GM18909 (cell line): ENCODE results near the gene SMPDL3A.
"Not testable (repeated sequence)": the region's sequence is repeated elsewhere in the genome, so short reads cannot be mapped to it uniquely, and the experiment has no call there.

Experiments used
- ATAC-seq: cut with Tn5 transposase; IDR thresholded peaks from one replicate; pipeline ENCODE4 v1.9.1; 2021; ENCODE audit warnings: mild to moderate bottlenecking; ENCODE audit not compliant: unreplicated experiment, poor library complexity

Gene SMPDL3A, protein sequence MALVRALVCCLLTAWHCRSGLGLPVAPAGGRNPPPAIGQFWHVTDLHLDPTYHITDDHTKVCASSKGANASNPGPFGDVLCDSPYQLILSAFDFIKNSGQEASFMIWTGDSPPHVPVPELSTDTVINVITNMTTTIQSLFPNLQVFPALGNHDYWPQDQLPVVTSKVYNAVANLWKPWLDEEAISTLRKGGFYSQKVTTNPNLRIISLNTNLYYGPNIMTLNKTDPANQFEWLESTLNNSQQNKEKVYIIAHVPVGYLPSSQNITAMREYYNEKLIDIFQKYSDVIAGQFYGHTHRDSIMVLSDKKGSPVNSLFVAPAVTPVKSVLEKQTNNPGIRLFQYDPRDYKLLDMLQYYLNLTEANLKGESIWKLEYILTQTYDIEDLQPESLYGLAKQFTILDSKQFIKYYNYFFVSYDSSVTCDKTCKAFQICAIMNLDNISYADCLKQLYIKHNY

DNA sequence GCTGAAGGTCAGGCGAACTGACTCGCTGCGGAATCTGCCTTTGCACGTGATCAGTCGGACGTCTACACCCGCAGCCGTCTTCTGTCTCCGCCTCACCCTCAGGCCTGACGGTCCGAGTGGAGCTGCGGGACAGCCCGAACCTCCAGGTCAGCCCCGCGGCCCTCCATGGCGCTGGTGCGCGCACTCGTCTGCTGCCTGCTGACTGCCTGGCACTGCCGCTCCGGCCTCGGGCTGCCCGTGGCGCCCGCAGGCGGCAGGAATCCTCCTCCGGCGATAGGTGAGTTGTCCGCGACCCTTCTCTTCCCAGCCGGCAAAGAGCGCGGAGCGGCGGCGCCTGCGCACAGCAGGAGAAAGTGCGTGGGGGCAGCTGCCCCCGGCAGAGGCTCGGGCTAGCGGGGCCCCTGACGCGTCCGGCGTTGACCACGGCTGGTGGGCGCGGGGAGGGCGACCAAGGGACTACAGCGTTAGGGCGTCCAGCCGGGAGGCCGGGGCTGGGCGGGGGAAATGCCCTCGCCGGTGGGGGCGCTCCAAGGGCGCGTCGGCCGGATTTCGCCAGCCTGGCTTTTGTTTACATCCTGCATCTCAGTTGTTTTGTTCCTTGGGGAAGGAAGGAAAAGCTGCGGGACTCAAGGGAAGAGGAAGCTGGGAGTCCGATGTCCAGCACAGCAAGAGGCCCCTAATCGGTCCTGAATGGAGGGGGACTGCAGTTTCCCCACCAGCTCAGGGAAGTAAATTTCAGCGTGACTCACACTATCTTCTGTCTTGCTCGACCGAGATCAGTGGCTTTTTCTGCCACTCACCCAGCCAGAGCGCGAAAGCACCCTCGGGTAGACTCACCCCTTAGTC is at the start of gene SMPDL3A:
SMPDL3A (plus strand) TSS at position 77 of the 846 bp plus-strand sequence; CDS start at position 166, 89 bp downstream.
- peak; percentile 71 for ATAC-seq

DNA sequence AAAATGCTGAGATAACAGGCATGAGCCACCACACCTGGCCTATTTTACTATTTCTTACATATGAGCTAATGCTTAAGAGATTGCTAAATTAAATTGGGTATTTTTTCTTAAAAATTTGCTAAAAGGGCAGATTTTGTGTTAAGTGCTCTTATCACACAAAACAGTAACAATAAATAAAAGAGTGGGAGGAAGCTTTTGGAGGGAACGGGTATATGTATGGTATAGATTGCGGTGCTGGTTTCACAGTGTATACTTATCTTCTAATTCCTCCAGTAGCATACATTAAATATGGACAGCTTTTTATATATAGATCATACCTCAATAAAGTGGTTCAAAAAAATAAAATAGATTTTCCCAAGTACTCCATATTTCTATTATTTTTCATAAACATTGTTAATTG is 49.0 kb upstream of the SMPDL3A start:
- no peak for ATAC-seq

DNA sequence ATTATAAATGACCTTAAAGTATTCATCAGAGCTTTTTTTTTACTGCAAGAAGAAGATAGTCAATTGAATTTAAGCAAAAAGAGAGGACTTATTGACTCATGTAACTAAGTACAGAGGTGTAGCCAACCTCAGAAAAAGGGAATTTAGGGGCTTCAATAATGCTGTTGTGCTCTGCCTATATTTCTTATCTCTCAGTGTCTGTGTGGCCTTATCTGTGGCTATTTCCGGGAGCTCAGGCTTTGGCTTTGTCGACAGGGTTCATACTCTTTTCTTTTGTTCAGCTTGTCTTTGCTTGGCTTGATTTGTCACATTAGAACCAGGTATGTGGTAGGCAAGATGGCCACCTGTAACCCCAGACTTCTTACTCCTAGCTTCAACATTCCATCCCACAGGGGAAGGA is 48.1 kb upstream of the SMPDL3A start:
- ATAC-seq: no peak

DNA sequence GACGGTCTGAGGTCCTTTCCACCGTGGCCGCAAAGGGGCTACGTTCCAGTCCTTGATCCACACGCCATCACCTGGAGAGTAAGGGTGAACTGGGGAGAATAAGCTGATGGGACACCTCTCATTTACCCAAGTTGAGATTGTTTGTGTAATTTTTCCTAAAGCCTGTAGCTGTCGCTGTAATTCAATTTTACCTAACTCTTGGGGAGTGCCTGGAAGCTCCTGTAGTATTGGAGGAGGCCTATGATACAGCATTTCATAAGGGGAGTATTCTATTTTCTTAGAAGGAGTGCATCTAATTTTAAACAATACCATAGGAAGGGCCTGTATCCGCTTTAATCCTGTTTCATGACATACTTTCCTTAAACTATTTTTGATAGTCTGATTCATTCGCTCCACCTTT is 44.8 kb upstream of the SMPDL3A start:
- not testable (repeated sequence) for ATAC-seq

DNA sequence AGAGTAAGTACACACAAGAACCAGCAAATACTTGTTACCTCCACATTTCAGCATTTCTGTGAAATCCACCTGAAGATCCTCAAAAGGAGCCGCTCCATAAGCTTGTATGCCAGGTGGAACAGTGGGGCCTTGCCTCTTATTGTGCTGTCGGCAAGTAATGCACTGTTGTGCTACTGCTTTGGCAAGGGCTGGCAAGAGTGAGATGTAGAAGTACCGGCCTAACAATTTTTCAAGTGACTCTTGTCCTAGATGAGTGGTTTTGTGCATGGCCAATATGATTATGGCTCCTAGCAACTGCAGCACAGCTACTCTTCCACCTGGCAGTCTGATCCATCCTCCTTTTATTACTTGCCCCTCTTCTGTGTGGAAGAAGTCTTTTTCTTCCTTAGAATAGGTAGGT is 44.2 kb upstream of the SMPDL3A start:
- not testable (repeated sequence) for ATAC-seq

DNA sequence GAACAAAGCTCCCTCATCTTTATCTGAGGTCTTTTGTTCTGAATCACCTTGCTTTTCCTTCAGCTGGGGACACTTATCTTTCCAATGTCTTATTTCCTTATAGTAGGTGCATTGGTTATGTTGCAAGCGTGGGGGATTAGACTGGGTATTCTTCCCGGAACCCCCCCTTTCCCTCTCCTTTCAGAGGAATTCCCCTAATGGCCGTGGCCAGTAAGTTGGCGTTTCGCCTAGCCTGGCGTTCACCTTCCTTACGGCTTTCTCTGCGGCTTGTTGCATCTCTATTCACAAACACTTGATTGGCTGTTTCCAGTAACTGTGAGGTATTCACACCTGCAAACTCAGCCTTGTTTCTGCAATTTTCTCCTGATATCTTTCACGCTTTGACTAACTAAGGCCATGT is 42.4 kb upstream of the SMPDL3A start:
- ATAC-seq: no peak

DNA sequence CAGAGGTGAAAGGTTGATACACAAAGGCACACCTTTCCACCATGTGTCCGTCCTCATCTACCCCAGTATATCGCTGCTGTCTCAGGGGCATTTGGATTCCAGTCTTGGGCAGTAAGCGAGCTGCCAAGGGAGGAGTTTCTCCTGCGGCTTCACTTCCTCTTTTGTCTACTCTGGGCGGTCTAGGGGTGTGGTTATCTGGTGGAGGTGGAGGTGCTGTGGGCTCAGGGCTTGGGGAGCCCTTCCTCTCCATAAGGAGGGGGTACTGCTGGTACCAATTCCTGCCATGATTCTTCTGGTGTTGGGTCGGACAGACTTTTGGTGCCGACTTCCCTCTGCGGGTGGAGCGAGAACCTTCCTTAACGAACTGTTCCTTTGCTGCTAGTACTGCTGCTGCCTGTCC is 41.5 kb upstream of the SMPDL3A start:
- ATAC-seq: no peak

DNA sequence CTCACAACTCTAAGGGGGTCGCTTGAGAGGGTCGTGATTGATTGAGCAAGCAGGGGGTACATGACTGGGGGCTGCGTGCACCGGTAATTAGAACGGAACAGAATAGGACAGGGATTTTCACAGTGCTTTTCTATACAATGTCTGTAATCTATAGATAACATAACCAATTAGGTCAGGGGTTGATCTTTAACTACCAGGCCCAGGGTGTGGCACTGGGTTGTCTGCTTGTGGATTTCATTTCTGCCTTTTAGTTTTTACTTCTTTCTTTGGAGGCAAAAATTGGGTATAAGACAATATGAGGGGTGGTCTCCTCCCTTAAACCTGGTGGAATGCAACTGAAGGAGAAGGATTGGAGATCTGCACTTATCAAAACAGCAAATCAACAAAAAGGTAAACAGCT is 40.1 kb upstream of the SMPDL3A start:
- not testable (repeated sequence) for ATAC-seq

DNA sequence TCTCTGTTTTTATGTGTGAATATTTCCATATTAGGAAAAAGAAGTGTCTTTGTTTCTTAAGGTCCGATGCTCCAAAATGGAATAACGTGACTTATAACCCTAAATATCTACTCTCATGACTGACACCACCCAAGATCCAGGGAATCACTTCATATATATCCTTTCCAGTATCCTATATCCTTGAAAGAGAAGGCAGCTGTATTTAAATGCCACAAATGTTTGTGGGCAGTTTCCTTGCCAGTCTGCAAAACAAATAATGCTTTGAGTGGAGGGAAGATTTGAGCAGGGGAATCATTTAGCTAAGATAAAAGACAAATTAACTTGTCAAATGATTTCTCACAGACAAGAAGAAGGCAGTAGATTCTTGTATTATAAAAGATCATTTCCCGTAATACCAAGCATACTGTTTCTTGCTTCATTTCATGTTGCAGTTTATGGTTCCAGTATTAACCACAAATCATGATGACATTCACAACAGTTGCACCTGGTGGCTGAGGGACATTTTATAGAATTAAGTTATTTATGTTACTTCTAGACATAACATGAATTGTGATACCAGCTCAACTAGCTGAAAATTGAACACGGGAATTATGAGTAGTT is 39.5 kb upstream of the SMPDL3A start:
- no peak for ATAC-seq

DNA sequence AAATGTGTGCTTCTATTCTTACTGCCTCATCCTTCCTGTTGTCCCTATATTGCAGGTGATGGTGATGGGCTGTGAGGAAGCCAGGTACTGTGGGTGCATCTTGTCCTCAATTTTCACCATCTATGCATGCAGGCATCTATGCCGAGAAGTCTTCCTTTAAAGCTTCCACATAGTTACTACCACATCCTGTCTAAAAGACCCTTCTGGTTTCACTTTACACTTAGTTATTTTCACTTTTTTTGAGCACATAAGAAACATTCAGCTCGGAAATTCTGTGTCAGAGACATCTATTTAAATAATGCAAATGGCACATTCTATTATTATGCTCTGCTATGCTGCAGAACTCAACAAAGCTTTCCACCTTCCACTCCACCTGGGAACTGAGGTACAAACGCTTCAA is 37.7 kb upstream of the SMPDL3A start:
- peak; percentile 92 for ATAC-seq

DNA sequence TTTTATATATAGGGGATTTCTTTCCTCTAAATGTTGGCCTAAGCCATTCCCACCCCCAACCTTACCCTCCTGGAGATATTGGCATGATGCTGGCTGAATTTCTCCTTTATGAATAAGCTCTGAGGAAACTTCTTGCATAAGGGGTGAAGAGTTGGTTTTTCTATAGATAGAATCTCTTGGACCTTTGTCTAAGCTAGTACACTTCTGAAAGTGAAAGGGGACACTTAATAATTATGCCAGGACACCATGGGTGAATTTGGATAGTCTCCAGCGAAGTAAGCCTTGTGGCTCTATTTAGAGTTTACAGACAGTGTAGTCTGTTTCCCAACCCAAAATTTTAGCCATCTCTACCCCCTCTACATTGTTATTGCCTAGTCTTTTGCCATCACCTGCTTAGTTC is 36.6 kb upstream of the SMPDL3A start:
- ATAC-seq: peak; percentile 41

DNA sequence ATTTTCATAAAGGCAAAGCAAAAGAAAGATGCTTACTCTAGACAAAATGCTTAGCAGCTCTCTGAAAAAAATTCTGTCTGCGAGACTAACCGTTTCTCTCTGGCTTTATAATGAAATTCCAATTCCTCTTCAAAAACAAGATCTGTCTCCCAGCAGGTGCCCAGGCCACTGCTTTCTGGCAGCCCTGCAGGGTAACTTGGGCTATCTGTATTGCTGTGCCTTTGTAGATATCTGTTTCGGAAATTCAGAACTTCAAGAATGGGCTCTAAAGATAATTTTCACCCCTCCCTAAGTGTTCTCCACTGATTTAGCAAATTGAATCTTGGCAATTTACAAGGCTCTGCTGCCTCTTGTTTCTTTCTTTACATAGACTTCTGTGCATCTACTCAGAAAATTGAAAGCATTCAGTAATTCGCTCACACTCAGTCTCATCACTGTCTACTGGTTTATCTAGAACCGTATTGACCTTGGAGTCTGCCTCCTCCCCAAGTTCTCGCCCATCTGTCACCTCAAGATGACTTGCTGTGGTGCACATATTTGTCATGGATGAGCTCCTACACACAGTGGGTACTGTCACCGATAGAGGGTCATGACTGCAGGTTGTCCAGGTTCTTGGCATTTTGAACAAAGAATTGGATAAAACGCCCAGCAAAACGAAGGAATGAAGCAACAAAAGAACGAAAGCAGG is 35.9 kb upstream of the SMPDL3A start:
- no peak for ATAC-seq

DNA sequence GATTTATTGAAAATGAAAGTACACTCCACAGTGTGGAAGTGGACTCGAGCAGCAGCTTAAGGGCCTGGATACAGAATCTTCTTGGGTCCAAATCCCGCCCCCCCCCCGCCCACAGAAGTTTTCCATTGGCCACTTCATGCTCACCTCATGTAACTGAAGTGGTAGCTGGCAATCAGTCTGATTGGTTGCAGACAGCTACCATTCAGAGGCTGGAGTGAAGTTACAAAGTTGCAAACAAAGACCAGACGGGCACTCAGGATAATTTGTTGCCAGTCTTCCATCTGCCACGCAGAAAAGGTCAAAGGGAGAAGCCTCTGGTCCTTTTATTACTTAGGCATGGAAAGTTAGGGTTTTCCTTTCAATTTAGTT is 35.4 kb upstream of the SMPDL3A start:
- no peak for ATAC-seq

DNA sequence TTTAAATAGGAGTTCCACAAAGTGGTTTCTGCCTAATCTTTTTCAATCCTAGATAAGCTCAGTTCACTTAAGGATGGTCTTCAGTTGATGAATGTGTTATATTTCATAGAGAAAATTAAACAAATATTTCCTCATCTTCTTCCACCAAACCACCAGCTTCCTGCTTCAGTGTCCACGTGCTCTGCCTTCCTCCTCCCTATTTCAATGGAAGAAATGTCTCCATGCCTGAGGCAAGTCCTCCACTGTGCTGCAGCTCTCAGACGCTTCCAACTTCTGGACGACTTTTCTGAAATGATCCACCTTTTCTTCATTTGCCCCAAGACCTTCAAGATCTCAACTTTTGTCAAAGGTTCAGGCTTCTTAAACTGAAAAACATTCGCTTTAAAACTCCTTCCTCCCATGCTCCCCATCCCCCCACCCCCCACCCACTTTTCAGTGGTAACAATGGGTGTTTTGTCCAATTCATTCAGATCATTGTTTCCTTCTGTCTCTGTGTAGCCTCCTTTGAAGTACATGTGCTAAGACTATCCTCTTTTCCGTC is 34.8 kb upstream of the SMPDL3A start:
- no peak for ATAC-seq

DNA sequence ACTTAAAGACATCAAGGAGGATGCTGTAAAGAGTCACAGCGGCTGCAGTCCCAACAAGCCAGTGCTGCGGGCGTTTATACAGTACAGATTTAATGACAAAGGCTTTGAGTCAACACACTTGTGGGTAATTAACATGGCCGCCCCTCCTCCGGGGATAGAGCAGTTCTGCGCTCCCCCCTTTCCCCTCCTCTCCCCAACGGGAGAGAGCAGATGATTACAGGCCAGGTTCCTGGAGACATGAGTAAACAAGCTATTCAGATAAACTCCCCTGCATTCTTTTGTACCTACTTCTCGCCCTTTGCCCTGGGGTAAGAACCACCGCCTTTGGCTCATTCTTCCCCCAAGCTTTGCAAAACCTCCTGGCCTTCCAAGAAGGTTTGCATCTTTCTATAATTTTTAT is 33.2 kb upstream of the SMPDL3A start:
- ATAC-seq: no peak

DNA sequence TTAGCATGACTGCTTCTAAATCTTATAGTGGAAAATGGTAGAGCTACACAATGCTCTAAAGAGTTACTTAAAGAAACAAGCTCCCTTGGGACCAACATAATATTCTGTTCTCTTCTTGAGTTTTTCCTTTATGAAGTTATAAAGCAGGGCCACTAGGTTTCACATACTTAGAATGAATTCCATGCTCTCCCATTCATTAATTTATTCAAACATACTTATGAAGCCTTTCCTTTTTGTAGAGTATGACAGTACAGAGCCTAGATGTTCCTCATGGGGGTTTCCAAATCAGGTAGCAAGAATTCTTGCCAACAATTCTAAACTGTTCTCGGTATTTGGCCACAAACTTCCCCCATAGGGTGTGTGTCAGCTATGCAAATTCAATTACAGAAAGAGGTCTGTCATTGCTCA is 30.1 kb upstream of the SMPDL3A start:
- peak; percentile 99 for ATAC-seq

DNA sequence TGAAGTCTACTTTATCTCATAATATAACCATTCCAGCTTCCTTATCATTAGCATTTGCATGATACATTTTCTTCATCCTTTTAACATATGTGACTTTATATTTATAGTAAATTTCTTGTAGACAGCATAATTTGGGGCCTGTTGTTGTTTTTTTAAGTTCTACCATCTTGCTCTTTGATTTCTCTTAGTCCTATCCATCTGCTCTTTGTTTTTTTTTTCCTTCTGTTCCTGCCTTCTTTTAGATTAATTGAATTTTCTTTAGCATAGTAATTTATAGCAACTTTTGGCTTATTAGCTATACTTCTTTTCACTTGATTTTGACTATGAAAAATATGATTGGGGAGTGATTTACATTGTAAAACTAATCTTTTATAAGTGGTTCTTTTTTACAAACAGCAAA is 28.7 kb upstream of the SMPDL3A start:
- no peak for ATAC-seq

DNA sequence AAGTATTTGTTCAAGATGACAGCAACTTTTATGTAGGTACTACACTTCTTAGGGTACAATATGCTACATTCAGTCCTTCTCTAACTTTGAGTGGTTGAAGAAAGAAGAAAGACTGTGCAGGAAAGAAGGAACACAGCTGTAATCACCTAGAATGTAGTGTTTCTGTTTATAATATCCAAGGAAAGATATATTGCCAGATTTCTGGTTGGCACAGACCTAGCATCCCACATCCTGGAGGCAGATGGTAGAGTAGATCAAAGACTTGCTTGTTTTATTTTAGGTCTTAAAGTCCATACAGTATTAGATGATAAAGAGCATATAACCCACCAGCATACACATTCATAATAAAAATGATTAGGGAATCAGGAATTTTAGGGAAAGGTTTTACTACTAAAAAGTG is 22.8 kb upstream of the SMPDL3A start:
- ATAC-seq: no peak

DNA sequence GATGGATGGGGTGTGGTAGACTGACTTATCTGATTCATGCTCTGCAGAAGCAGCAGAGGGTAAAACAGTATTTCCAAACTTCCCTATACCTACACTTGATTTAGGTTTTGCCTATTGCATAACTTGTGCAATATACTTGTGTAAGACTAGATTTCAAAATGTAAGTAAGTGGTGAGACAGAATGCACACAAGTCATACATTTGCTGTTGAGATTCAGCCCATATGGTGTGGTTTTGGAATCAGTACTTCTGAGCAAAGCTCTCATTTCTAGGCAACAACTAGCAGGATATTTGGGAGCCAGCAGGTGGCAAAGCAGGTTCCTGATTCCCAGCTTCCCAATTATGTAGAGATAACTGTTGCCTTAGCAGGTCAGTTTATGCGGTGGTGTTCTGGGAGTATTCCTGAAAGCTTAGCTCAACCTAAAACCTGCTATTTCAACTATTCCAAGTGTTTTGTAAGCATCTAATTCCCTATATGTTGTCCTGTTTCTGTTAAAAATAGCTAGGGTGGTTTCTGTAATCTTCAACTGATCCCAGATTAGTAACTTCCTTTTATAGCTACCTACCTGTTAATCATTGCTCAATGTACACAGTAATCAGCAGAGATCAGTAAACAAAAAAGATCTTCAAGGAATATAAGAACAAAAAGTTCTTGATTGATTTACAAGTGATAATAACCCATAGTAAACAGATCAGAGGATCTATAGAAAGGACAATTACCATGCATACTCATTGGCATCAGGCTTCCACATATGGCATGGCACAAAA is 18.0 kb upstream of the SMPDL3A start:
- ATAC-seq: no peak
